ENCODE measurements around the gene SPEF1. TPM values are rescaled to one million over a fixed set of nuclear protein-coding genes. Genes with fewer than 3 reads are reported as not detected.
"Not testable (repeated sequence)": the region's sequence is repeated elsewhere in the genome, so short reads cannot be mapped to it uniquely, and the experiment has no call there.

SPEF1 gene, protein sequence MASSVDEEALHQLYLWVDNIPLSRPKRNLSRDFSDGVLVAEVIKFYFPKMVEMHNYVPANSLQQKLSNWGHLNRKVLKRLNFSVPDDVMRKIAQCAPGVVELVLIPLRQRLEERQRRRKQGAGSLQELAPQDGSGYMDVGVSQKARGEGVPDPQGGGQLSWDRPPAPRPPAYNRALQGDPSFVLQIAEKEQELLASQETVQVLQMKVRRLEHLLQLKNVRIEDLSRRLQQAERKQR
- 0.13 TPM for polyA plus RNA-seq (2013, experiment 1 of 2)
- polyA plus RNA-seq (2013, experiment 2 of 2), result 0.21 TPM

DNA sequence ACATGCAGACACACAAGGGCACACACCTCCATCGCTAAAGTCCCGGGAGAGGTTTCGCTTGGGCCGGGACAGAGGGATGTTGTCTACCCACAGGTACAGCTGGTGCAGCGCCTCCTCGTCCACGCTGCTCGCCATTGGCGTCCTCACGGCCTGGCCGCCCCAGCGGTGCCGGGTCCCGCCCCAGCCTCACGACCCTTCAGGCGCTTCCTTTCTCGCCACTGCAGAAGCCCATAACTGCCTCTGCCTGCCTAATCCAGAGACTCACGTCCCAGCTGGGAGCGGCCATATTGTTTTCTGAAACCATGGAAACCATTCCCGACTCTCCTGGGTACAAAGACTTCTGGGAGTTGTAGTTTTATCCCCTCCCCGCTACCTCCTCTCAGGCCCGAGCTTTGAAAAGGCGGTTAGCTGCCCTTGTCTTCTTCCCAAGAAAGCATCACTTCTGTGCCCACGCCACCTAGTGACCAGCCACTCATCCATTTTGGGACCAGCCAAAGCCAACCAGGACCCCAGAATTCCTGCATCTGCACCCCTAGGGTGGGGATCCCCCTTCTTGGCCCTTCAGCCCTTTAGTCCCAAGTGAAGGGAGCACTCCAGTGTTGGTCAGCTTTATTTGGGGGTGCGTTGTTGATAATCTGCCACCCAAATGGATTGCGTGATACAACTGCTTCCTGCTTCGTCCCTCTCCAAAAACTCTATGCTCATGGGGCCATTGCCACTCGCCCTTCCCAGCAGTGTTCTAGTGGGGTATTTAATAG is at the start of gene SPEF1:
TSS of gene SPEF1 (minus strand) at position 296 of the 758 bp plus-strand sequence. CDS start at position 135, 161 bp downstream.
- DNase-seq (ENCODE audit: low spot score), result peak; percentile 92
- Histone ChIP-seq H3K14ac (ENCODE audit: low read length) (no peak within 1 kb of the TSS), H3K36me3 (replicated peaks in 1 of 2; ENCODE audit: control insufficient read depth in 2 of 2, insufficient read depth in 2 of 2, low read length in 2 of 2) (peaks cover 0 to 4% of the 10 kb centered on the region in 2 donors), H3K9ac (ENCODE audit: low read depth, low read length, poor library complexity) (no peak within 1 kb of the TSS), H4K91ac (ENCODE audit: low read depth, low read length, poor library complexity) (no peak within 1 kb of the TSS), H3K4ac (ENCODE audit: low read length) (no peak within 1 kb of the TSS), H3K23ac (ENCODE audit: low read depth, low read length, poor library complexity) (no peak within 1 kb of the TSS), H3K4me2 (ENCODE audit: insufficient read depth, low read length, poor library complexity, severe bottlenecking) (peak within 1 kb of the TSS; percentile 58), H2AFZ (ENCODE audit: low read length) (peak within 1 kb of the TSS; percentile 76), H3K4me1 (ENCODE audit: control insufficient read depth in 2 of 2, insufficient read depth in 1 of 2, low read depth in 1 of 2, low read length in 2 of 2) (peaks cover 3 to 24% of the 10 kb centered on the region in 2 donors), H3K79me1 (ENCODE audit: low read depth, low read length) (peaks cover 11% of the 10 kb centered on the region), H3K4me3 (ENCODE audit: low read length in 2 of 2) (peak within 1 kb of the TSS in 1 of 2 donors; percentile 28), H2BK120ac (ENCODE audit: low read depth, low read length) (no peak within 1 kb of the TSS), H2BK15ac (ENCODE audit: low read length) (no peak within 1 kb of the TSS), H4K8ac (ENCODE audit: low read depth, low read length) (no peak within 1 kb of the TSS), H3K9me3 (replicated peaks in 1 of 2; ENCODE audit: control insufficient read depth in 2 of 2, insufficient read depth in 1 of 2, low read depth in 1 of 2, low read length in 2 of 2) (no peaks in the 10 kb centered on the region), H3K27ac (replicated peaks; ENCODE audit: low read length) (no peak within 1 kb of the TSS), H3K18ac (ENCODE audit: low read length) (peak within 1 kb of the TSS; percentile 18), H3K27me3 (ENCODE audit: control insufficient read depth in 3 of 3, insufficient read depth in 3 of 3, low read depth in 1 of 3, low read length in 3 of 3) (peaks cover 2 to 34% (median 32%) of the 10 kb centered on the region in 3 experiments), H2AK5ac (ENCODE audit: low read depth, low read length) (no peak within 1 kb of the TSS), H2BK12ac (ENCODE audit: low read length) (no peak within 1 kb of the TSS), H2BK5ac (ENCODE audit: low read length) (no peak within 1 kb of the TSS)
- WGBS, 2 donors (ENCODE audit: extremely low coverage in 2 of 2, insufficient read length in 2 of 2, insufficient replicate concordance in 1 of 2), result no CpG with 5 or more reads among the region's 28 CpGs

DNA sequence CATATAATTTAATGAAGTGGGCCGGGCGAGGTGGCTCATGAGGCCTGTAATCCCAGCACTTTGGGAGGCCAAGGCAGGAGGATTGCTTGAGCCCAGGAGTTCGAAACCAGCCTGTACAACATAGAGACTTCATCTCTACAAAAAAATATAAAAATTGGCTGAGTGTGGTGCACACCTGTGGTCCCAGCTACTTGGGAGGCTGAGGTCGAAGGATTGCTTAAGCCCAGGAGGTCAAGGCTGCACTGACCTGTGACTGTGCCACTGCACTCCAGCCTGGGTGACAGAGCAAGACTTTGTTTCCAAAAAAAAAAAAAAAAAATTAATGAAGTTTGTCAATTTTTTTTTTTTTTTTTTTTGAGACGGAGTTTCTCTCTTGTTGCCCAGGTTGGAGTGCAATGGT is 48.6 kb upstream of the SPEF1 start:
- not testable (repeated sequence) for H3K4me2 ChIP-seq (ENCODE audit: insufficient read depth, low read length, poor library complexity, severe bottlenecking); DNase-seq (ENCODE audit: low spot score); H2BK120ac ChIP-seq (ENCODE audit: low read depth, low read length)

DNA sequence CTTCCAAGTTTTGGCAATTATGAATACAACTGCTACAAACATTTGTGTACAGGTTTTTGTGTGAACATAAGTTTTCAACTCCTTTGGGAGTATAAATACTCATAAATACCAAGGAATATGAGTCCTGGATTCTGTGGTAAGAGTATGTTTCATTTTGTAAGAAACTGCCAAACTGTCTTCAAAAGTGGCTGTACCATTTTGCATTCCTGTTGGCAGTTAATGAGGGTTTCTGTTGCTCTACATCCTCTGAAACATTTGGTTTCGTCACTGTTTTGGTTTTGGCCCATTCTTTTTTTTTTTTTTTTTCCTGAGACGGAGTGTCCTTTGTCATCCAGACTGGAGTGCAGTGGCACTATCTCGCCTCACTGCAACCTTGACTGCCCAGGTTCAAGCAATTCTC is 47.5 kb upstream of the SPEF1 start:
- WGBS, 2 donors (ENCODE audit: extremely low coverage in 2 of 2, insufficient read length in 2 of 2, insufficient replicate concordance in 1 of 2), result no CpG with 5 or more reads among the region's 3 CpGs

More for the DNA sequence above, 48.6 kb upstream of the SPEF1 start:
- H4K8ac ChIP-seq (ENCODE audit: low read depth, low read length); H3K4me3 ChIP-seq (ENCODE audit: low read length in 2 of 2); H3K23ac ChIP-seq (ENCODE audit: low read depth, low read length, poor library complexity); H2BK15ac ChIP-seq (ENCODE audit: low read length); H3K4ac ChIP-seq (ENCODE audit: low read length); H3K27ac ChIP-seq (replicated peaks; ENCODE audit: low read length); H2AK5ac ChIP-seq (ENCODE audit: low read depth, low read length); H3K14ac ChIP-seq (ENCODE audit: low read length); H3K4me1 ChIP-seq (ENCODE audit: control insufficient read depth in 2 of 2, insufficient read depth in 1 of 2, low read depth in 1 of 2, low read length in 2 of 2); H2AFZ ChIP-seq (ENCODE audit: low read length); H3K36me3 ChIP-seq (replicated peaks in 1 of 2; ENCODE audit: control insufficient read depth in 2 of 2, insufficient read depth in 2 of 2, low read length in 2 of 2); H3K9ac ChIP-seq (ENCODE audit: low read depth, low read length, poor library complexity); H3K27me3 ChIP-seq (ENCODE audit: control insufficient read depth in 3 of 3, insufficient read depth in 3 of 3, low read depth in 1 of 3, low read length in 3 of 3); H3K18ac ChIP-seq (ENCODE audit: low read length); H2BK5ac ChIP-seq (ENCODE audit: low read length); H2BK12ac ChIP-seq (ENCODE audit: low read length); H4K91ac ChIP-seq (ENCODE audit: low read depth, low read length, poor library complexity); H3K79me1 ChIP-seq (ENCODE audit: low read depth, low read length); H3K9me3 ChIP-seq (replicated peaks in 1 of 2; ENCODE audit: control insufficient read depth in 2 of 2, insufficient read depth in 1 of 2, low read depth in 1 of 2, low read length in 2 of 2): not testable (repeated sequence)
- WGBS, 2 donors (ENCODE audit: extremely low coverage in 2 of 2, insufficient read length in 2 of 2, insufficient replicate concordance in 1 of 2), result no CpG with 5 or more reads among the region's 5 CpGs

DNA sequence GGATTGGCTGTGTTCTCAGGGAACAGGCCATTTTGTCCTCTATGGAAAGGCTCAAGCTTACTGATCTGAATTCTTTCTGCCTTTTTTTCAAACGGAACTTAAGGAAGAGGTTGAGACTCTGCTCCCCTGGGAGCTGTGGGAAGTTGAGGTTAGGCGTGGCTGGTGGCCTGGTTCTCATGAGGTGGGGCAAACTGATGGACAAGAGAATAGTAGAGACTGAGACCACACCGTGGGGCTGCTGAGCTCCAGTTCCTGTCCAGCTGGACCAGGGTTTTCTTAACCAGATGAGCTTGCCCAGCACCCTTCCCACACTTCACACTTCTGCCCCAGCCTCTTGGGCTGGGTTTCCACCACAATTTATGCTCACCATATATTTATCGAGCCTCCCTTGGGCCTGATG is 45.2 kb upstream of the SPEF1 start:
- no peak overlapping the region for H3K9ac ChIP-seq (ENCODE audit: low read depth, low read length, poor library complexity)
- no peak overlapping the region for H3K23ac ChIP-seq (ENCODE audit: low read depth, low read length, poor library complexity)
- no peak overlapping the region for H3K4me3 ChIP-seq (ENCODE audit: low read length in 2 of 2)
- H3K4me1 ChIP-seq (ENCODE audit: control insufficient read depth in 2 of 2, insufficient read depth in 1 of 2, low read depth in 1 of 2, low read length in 2 of 2), result no peaks in the 10 kb centered on the region
- no peak overlapping the region for H2BK15ac ChIP-seq (ENCODE audit: low read length)
- no peak overlapping the region for H3K4ac ChIP-seq (ENCODE audit: low read length)
- H4K8ac ChIP-seq (ENCODE audit: low read depth, low read length), result no peak overlapping the region
- no peaks in the 10 kb centered on the region for H3K9me3 ChIP-seq (replicated peaks in 1 of 2; ENCODE audit: control insufficient read depth in 2 of 2, insufficient read depth in 1 of 2, low read depth in 1 of 2, low read length in 2 of 2)
- no peak overlapping the region for H2BK12ac ChIP-seq (ENCODE audit: low read length)
- no peaks in the 10 kb centered on the region for H3K27me3 ChIP-seq (ENCODE audit: control insufficient read depth in 3 of 3, insufficient read depth in 3 of 3, low read depth in 1 of 3, low read length in 3 of 3)
- H2BK5ac ChIP-seq (ENCODE audit: low read length), result no peak overlapping the region
- H2AFZ ChIP-seq (ENCODE audit: low read length), result no peak overlapping the region
- no peak overlapping the region for H3K27ac ChIP-seq (replicated peaks; ENCODE audit: low read length)
- no peak overlapping the region for H4K91ac ChIP-seq (ENCODE audit: low read depth, low read length, poor library complexity)
- no peak overlapping the region for H3K14ac ChIP-seq (ENCODE audit: low read length)
- no peak overlapping the region for H2AK5ac ChIP-seq (ENCODE audit: low read depth, low read length)
- H3K36me3 ChIP-seq (replicated peaks in 1 of 2; ENCODE audit: control insufficient read depth in 2 of 2, insufficient read depth in 2 of 2, low read length in 2 of 2), result peaks cover 8 to 24% of the 10 kb centered on the region in 2 donors
- DNase-seq (ENCODE audit: low spot score), result no peak
- no peak overlapping the region for H2BK120ac ChIP-seq (ENCODE audit: low read depth, low read length)
- no peak overlapping the region for H3K4me2 ChIP-seq (ENCODE audit: insufficient read depth, low read length, poor library complexity, severe bottlenecking)
- H3K79me1 ChIP-seq (ENCODE audit: low read depth, low read length), result peaks cover 5% of the 10 kb centered on the region
- no peak overlapping the region for H3K18ac ChIP-seq (ENCODE audit: low read length)
- no CpG with 5 or more reads among the region's 4 CpGs for WGBS, 2 donors (ENCODE audit: extremely low coverage in 2 of 2, insufficient read length in 2 of 2, insufficient replicate concordance in 1 of 2)

More for the DNA sequence above, 47.5 kb upstream of the SPEF1 start:
- Histone ChIP-seq H3K4me2 (ENCODE audit: insufficient read depth, low read length, poor library complexity, severe bottlenecking) (no peak overlapping the region), H3K18ac (ENCODE audit: low read length) (no peak overlapping the region), H2AK5ac (ENCODE audit: low read depth, low read length) (no peak overlapping the region), H3K9me3 (replicated peaks in 1 of 2; ENCODE audit: control insufficient read depth in 2 of 2, insufficient read depth in 1 of 2, low read depth in 1 of 2, low read length in 2 of 2) (no peaks in the 10 kb centered on the region), H2BK120ac (ENCODE audit: low read depth, low read length) (no peak overlapping the region), H3K14ac (ENCODE audit: low read length) (no peak overlapping the region), H3K4ac (ENCODE audit: low read length) (no peak overlapping the region), H4K8ac (ENCODE audit: low read depth, low read length) (no peak overlapping the region), H3K27me3 (ENCODE audit: control insufficient read depth in 3 of 3, insufficient read depth in 3 of 3, low read depth in 1 of 3, low read length in 3 of 3) (no peaks in the 10 kb centered on the region), H3K23ac (ENCODE audit: low read depth, low read length, poor library complexity) (no peak overlapping the region), H2BK12ac (ENCODE audit: low read length) (no peak overlapping the region), H3K4me3 (ENCODE audit: low read length in 2 of 2) (no peak overlapping the region), H2BK5ac (ENCODE audit: low read length) (no peak overlapping the region), H3K36me3 (replicated peaks in 1 of 2; ENCODE audit: control insufficient read depth in 2 of 2, insufficient read depth in 2 of 2, low read length in 2 of 2) (peaks cover 7% of the 10 kb centered on the region in 2 donors), H2AFZ (ENCODE audit: low read length) (no peak overlapping the region), H2BK15ac (ENCODE audit: low read length) (no peak overlapping the region), H3K4me1 (ENCODE audit: control insufficient read depth in 2 of 2, insufficient read depth in 1 of 2, low read depth in 1 of 2, low read length in 2 of 2) (no peaks in the 10 kb centered on the region), H3K27ac (replicated peaks; ENCODE audit: low read length) (no peak overlapping the region), H3K9ac (ENCODE audit: low read depth, low read length, poor library complexity) (no peak overlapping the region), H4K91ac (ENCODE audit: low read depth, low read length, poor library complexity) (no peak overlapping the region), H3K79me1 (ENCODE audit: low read depth, low read length) (peaks cover 3% of the 10 kb centered on the region)
- DNase-seq (ENCODE audit: low spot score), result no peak
